Measurements from ENCODE around the gene TPD52L1. TPM values are rescaled to one million over a fixed set of nuclear protein-coding genes. Genes with fewer than 3 reads are reported as not detected.

Gene TPD52L1
- total RNA-seq, 2 donors from 2014 or later: 24.9 to 39.1 TPM

DNA sequence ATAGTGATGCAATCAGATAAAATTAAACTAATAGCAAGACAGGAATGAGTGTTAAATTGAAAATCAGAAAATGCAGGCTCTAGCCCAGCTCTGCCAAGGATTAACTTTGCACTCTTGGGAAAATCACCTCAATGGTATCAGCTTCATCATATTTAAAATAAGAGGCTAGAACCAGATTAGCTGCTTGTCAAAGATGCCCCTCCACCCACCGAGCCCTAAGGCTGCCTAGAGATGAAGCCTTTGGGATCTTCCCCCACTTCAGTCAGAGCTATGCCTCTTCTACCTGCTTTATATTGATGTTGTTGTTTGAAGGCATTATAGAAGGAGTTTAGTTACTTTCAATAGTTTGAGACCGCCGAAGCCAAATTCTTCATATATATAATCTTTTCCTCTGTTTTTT lies 100.7 kb downstream of the TPD52L1 start:
- H3K4me3 Mint-ChIP-seq: no peak overlapping the region
- peaks cover 9% of the 10 kb centered on the region for H3K4me1 Mint-ChIP-seq
- H3K27ac ChIP-seq (ENCODE audit: low read depth, low read length): no peak overlapping the region

DNA sequence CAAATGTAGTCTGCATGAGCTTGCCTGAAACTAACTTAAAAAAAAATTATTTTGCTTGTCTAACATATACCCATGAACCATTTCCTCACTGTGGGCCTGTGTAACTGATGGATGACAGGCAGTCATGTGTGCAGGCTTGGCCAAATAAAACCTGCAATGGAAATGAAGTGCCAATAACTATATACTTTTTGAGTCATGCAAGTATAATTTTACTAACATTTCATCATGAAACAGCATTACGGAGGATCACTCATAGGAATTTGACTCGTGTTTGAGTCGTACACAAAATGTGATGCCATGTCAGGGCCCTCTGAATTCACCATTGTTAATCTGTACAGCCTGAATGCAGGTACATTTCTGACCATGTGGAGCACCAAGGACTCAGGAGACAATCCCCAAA lies 101.6 kb downstream of the TPD52L1 start:
- H3K9me3 ChIP-seq (ENCODE audit: control insufficient read depth, low read length): no peaks in the 10 kb centered on the region
- Mint-ChIP-seq H3K36me3 (ENCODE audit: low read depth) (no peaks in the 10 kb centered on the region), H3K27me3 (ENCODE audit: insufficient read depth) (no peaks in the 10 kb centered on the region), H3K27ac (no peak overlapping the region), H3K9me3 (no peaks in the 10 kb centered on the region), H3K4me3 (no peak overlapping the region), H3K4me1 (peaks cover 9% of the 10 kb centered on the region)
- no peaks in the 10 kb centered on the region for H3K4me1 ChIP-seq (ENCODE audit: control insufficient read depth, insufficient read depth, low read length)
- H3K4me3 ChIP-seq (ENCODE audit: low read length): no peak overlapping the region
- H3K27me3 ChIP-seq (ENCODE audit: control insufficient read depth, insufficient read depth, low read length, poor library complexity, severe bottlenecking): no peaks in the 10 kb centered on the region
- H3K36me3 ChIP-seq (ENCODE audit: control insufficient read depth, insufficient read depth, low read length): no peaks in the 10 kb centered on the region
- no peak overlapping the region for H3K9ac ChIP-seq (ENCODE audit: extremely low read depth, low read length, poor library complexity, severe bottlenecking)
- TF ChIP-seq, protein P1, sequence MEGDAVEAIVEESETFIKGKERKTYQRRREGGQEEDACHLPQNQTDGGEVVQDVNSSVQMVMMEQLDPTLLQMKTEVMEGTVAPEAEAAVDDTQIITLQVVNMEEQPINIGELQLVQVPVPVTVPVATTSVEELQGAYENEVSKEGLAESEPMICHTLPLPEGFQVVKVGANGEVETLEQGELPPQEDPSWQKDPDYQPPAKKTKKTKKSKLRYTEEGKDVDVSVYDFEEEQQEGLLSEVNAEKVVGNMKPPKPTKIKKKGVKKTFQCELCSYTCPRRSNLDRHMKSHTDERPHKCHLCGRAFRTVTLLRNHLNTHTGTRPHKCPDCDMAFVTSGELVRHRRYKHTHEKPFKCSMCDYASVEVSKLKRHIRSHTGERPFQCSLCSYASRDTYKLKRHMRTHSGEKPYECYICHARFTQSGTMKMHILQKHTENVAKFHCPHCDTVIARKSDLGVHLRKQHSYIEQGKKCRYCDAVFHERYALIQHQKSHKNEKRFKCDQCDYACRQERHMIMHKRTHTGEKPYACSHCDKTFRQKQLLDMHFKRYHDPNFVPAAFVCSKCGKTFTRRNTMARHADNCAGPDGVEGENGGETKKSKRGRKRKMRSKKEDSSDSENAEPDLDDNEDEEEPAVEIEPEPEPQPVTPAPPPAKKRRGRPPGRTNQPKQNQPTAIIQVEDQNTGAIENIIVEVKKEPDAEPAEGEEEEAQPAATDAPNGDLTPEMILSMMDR (conservative IDR thresholded peaks at IDR 0.05): no peak
- DNase-seq: no peak
- no peak overlapping the region for H3K27ac ChIP-seq (ENCODE audit: low read depth, low read length)
- 84 to 100% methylated on average over 3 of the region's 3 CpGs for WGBS, 2 experiments (ENCODE audit: insufficient coverage in 1 of 2, insufficient read length in 1 of 2)

More for the DNA sequence above, 100.7 kb downstream of the TPD52L1 start:
- WGBS, 2 experiments (ENCODE audit: insufficient coverage in 1 of 2, insufficient read length in 1 of 2): 78% methylated on average over 1 of the region's 3 CpGs; no CpG with 5 or more reads in 1 of the 2 experiments
- H3K36me3 Mint-ChIP-seq (ENCODE audit: low read depth): no peaks in the 10 kb centered on the region
- Histone ChIP-seq H3K4me1 (ENCODE audit: control insufficient read depth, insufficient read depth, low read length) (no peaks in the 10 kb centered on the region), H3K9ac (ENCODE audit: extremely low read depth, low read length, poor library complexity, severe bottlenecking) (no peak overlapping the region), H3K4me3 (ENCODE audit: low read length) (no peak overlapping the region), H3K27me3 (ENCODE audit: control insufficient read depth, insufficient read depth, low read length, poor library complexity, severe bottlenecking) (no peaks in the 10 kb centered on the region), H3K9me3 (ENCODE audit: control insufficient read depth, low read length) (no peaks in the 10 kb centered on the region), H3K36me3 (ENCODE audit: control insufficient read depth, insufficient read depth, low read length) (no peaks in the 10 kb centered on the region)
- H3K9me3 Mint-ChIP-seq: no peaks in the 10 kb centered on the region
- TF ChIP-seq, protein P1 (conservative IDR thresholded peaks at IDR 0.05): no peak
- no peak overlapping the region for H3K27ac Mint-ChIP-seq
- no peak for DNase-seq
- no peaks in the 10 kb centered on the region for H3K27me3 Mint-ChIP-seq (ENCODE audit: insufficient read depth)

DNA sequence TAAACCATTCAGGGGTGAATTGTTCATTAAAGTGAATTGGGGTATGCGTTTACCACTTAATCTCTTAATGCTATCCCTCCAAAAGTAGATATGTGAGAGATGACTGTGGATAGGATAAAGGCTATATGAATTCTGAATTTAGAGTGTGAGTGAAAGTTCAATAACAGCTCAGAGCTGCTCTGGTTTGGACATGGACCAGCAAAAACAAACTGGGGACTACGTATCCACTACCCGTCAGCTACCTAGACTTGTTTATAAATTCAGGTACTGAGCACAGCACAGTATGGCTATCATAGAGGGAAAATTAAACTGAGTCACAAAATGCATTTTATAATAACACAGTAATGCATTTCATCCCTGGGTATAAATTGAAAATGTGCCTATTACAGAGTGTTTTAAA lies 103.8 kb downstream of the TPD52L1 start:
- no peaks in the 10 kb centered on the region for H3K36me3 ChIP-seq (ENCODE audit: control insufficient read depth, insufficient read depth, low read length)
- no peak overlapping the region for H3K27ac Mint-ChIP-seq
- TF ChIP-seq, protein P1 (conservative IDR thresholded peaks at IDR 0.05): no peak
- no peak overlapping the region for H3K4me3 ChIP-seq (ENCODE audit: low read length)
- no peaks in the 10 kb centered on the region for H3K9me3 ChIP-seq (ENCODE audit: control insufficient read depth, low read length)
- H3K9me3 Mint-ChIP-seq: no peaks in the 10 kb centered on the region
- no peak overlapping the region for H3K4me3 Mint-ChIP-seq
- no peaks in the 10 kb centered on the region for H3K4me1 ChIP-seq (ENCODE audit: control insufficient read depth, insufficient read depth, low read length)
- peaks cover 3% of the 10 kb centered on the region for H3K4me1 Mint-ChIP-seq
- no peaks in the 10 kb centered on the region for H3K36me3 Mint-ChIP-seq (ENCODE audit: low read depth)
- 79 to 95% methylated on average over 3 of the region's 3 CpGs for WGBS, 2 experiments (ENCODE audit: insufficient coverage in 1 of 2, insufficient read length in 1 of 2)
- H3K9ac ChIP-seq (ENCODE audit: extremely low read depth, low read length, poor library complexity, severe bottlenecking): no peak overlapping the region
- H3K27me3 Mint-ChIP-seq (ENCODE audit: insufficient read depth): no peaks in the 10 kb centered on the region
- no peak overlapping the region for H3K27ac ChIP-seq (ENCODE audit: low read depth, low read length)
- no peaks in the 10 kb centered on the region for H3K27me3 ChIP-seq (ENCODE audit: control insufficient read depth, insufficient read depth, low read length, poor library complexity, severe bottlenecking)
- DNase-seq: no peak
